GM12801 (cell line): ENCODE measurements around the gene PRKAG1.

Source experiments
- TF ChIP-seq, protein P1 (sequence below): IDR thresholded peaks from one replicate; pipeline ENCODE4 v1.5.1; 2011; ENCODE audit warnings: control low read depth; ENCODE audit not compliant: insufficient read length; ENCODE audit errors: extremely low read depth

PRKAG1 gene

DNA sequence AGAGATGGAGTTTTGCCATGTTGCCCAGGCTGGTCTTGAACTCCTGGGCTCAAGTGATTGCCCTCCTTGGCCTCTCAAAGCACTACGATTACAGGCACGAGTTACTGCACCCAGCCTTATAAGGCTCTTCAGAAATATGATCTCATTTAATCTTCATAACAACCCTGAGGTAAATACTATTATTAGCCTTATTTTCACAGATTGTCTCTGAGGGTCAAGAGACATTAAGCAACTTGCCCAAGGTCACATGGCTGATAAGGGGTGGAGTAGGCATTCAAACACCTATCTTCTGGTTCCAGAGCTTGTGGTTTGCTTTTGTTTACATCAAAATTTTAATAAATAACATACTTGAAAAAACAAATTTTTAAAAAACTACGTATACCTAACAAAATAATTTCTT is 5.1 kb downstream of the PRKAG1 start:
- TF ChIP-seq, protein P1, sequence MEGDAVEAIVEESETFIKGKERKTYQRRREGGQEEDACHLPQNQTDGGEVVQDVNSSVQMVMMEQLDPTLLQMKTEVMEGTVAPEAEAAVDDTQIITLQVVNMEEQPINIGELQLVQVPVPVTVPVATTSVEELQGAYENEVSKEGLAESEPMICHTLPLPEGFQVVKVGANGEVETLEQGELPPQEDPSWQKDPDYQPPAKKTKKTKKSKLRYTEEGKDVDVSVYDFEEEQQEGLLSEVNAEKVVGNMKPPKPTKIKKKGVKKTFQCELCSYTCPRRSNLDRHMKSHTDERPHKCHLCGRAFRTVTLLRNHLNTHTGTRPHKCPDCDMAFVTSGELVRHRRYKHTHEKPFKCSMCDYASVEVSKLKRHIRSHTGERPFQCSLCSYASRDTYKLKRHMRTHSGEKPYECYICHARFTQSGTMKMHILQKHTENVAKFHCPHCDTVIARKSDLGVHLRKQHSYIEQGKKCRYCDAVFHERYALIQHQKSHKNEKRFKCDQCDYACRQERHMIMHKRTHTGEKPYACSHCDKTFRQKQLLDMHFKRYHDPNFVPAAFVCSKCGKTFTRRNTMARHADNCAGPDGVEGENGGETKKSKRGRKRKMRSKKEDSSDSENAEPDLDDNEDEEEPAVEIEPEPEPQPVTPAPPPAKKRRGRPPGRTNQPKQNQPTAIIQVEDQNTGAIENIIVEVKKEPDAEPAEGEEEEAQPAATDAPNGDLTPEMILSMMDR = no peak

DNA sequence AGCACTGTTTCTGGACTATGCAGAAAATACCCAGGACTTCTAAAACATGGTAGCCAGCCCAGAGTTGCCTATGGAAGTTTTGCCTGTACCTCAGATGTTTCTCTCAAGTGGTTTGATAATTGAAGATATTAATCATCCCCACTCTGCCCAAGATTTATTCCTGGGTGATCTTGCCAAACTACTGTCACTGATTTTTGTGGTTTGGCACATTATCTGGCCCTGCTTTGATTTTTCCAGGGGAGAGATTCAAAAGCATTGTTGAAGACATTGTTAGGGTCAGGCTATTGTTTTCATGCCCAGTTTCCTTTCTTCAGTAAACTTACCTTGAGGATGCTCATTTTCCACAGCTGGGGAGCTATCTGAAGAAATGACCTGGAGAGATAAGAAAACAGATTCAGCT is 5.8 kb downstream of the PRKAG1 start:
- TF ChIP-seq, protein P1 = no peak

DNA sequence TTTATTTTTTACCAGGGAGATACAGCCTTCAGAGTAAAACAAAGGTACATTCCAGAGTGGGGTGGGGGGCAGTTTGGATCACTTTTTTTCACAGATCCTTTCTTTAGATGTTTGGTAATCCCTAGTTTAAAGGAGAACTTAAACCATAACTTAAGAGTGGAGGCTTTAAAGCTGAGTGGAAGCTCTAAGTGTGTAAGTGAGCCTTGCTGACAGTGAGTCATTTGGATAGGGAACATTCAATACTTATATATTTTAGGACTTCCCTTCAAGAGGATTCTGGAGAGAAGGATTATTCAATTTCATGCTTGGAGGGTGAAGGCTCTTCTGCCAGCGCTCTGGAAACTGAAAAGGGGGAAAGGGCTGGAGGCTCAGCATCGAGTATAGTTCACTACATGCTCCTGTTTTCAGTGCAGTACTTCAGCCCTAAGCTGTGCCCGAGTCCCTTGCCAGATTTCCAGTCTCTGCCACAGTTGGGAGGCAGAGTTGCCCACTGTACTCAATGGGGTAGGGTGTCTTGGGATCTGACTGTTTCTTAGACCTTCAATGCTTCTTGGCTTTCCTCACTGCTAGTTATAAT is 8.4 kb downstream of the PRKAG1 start:
- TF ChIP-seq, protein P1 = no peak

DNA sequence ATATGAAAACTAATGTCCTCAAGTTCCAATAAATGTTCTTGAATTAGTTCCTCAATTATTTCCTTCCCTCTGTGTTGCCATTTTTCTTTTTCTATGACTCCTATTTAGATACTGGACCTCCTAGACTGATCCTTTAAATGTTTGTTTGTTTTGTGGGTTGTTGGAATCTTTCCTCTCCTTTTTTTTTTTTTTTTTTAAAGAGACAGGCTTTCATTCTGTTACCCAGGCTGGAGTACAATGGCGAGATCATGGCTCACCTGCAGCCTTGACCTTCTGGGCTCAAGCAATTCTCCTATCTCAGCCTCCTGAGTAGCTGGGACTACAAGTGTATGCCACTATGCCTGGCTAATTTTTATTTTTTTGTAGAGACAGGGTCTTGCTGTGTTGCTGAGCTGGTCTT is 9.6 kb downstream of the PRKAG1 start:
- TF ChIP-seq, protein P1 = no peak

DNA sequence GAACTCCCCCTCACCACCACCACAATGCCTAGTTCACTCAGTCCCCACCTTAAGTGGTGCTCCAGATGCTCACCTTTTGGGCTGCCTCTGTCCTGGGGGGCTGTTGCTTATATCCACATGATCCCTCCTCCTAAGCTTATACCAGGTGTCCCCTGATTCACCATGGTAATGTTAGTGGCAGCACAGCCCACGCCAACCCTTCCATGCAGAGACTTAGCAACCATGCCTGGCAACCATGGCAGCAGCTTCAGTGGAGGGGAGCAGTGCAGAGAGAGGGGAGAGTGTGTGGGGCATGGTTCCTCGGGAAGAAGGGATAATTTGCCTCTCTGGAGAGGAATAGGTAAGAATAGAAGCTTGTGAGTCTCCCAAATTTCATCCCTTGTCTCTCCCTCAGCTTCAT is 18.2 kb downstream of the PRKAG1 start:
- TF ChIP-seq, protein P1 = no peak

DNA sequence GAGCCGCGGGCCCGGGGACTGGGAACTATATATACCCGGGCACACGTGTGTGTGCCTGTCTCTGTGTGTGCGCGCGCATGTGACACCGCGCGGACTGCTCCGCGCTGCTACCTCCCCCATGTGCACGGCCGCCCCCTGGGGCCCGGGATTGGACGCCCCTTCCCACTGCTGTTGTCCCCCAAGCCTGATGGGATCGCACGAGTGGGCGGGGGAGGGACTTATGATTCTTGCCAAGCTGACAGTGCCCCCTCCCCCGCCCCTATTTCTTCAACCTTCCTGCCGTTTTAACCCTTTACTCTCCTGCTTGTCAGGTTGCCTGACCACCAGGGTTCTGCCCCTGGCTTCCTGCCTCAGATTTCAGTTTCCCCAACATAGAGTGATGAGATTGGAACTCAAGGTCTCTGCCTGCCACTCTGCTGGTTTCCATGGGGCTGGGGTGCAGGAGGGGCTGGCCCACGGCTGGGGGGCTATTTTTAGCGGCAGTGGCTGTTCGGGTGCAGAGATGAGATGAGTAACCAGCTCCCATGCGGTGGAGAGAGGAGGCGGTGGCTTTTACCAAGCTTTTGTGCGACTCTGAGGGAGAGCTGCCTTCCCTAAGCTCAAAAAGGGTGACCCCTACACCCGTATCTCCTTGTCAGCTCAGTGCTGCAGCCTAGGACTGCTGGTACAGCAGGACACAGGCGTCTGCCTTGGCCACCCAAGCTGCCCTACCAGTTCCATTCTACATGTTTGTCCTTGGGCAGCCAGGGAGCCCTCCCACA is 19.0 kb downstream of the PRKAG1 start, which contains the start of gene DDN:
TSS of gene DDN (minus strand) at position 5 of the 761 bp plus-strand sequence. CDS start 88 bp downstream, outside the sequence.
- TF ChIP-seq, protein P1 = no peak

DNA sequence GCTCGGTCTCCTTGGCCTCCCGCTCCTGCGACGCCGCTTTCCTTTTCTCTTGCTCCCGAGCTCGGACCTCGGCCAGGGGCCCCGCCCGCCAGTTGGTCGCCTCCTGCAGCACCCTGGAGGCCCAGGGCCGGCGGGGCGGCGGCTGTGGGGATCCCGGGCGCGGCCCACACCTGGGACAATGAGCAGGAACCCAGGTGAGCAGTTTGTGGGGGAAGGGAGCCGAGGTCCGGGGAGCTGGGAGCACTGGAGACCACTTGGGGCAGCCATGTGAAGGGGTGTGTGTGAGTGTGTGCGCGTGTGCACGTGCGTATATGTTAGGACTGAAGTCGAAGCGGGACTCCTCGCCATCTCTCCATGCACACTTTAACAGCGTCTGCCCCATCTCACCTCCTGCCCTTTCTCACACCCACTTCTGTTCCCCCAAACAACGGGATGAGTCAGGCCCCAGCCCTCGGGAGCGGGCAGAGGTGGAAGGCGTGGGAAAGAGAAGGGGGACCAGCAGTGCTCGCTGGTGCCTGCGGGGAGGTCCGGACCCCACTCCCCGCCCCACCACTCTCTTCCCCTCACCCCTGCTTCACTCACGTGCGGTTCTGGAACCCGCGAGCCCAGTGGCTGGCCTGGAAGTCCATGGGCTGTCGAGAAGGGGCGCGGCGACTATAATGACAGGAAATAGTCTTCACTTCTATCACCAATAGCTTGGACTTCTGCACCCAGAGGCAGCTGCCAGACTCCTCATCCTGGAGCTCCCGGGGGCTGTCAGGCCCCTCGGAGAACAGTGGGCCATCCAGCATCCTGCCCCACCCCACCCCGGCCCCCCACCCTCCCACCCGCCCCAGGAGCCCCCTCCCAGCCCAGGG is 19.9 kb downstream of the PRKAG1 start:
- TF ChIP-seq, protein P1 = no peak
